Tibial nerve (tissue), 4 donors: ENCODE data around the gene OCLN. TPM values are rescaled to one million over a fixed set of nuclear protein-coding genes. Genes with fewer than 3 reads are reported as not detected.

Source experiments
- DNase-seq, 2 donors: peaks; one replicate each; pipeline ENCODE4 v3.0.0-alpha.2; 2019; ENCODE audit warnings: low spot score in 2 of 2
- H3K27ac ChIP-seq, 4 donors: fragments of 200-600 bp; sonication (generic) in 3 of 4; one replicate each; pipeline ENCODE4 v1.5.1; 2017 to 2019; ENCODE audit warnings: mild to moderate bottlenecking in 1 of 4
- H3K27me3 ChIP-seq, 2 donors: fragments of 200-600 bp; sonication (generic) in 1 of 2; one replicate each; pipeline versions ENCODE4 v1.5.1 to v1.6.0; 2017 to 2019
- H3K36me3 ChIP-seq, 3 donors: fragments of 200-600 bp; sonication (generic); one replicate each; pipeline ENCODE4 v1.5.1; 2018 to 2019
- H3K4me1 ChIP-seq, 4 donors: fragments of 200-600 bp; sonication (generic) in 3 of 4; one replicate each; pipeline ENCODE4 v1.5.1; 2017 to 2019
- H3K4me3 ChIP-seq, 4 donors: fragments of 200-600 bp; sonication (generic) in 3 of 4; one replicate each; pipeline ENCODE4 v1.5.1; 2017 to 2019; ENCODE audit warnings: mild to moderate bottlenecking in 1 of 4, moderate library complexity in 1 of 4
- H3K9me3 ChIP-seq, 4 donors: fragments of 200-600 bp; sonication (generic) in 3 of 4; one replicate each; pipeline ENCODE4 v1.5.1; 2017 to 2019
- CTCF ChIP-seq, 5 experiments: fragments of 200-600 bp in 3 of 5; fragments of 450-650 bp in 2 of 5; sonication (generic) in 3 of 5; IDR thresholded peaks; one replicate each; pipeline ENCODE4 v1.5.1; 2016 to 2019; ENCODE audit warnings: antibody characterized with exemption in 5 of 5, mild to moderate bottlenecking in 3 of 5, moderate library complexity in 2 of 5
- EP300 ChIP-seq, 2 donors: sonication (generic); formaldehyde crosslinking; IDR thresholded peaks; one replicate each; pipeline ENCODE4 v1.6.1; 2017; ENCODE audit warnings: antibody characterized with exemption in 2 of 2, mild to moderate bottlenecking in 1 of 2
- POLR2A ChIP-seq, 2 donors: fragments of 450-650 bp; IDR thresholded peaks; one replicate each; pipeline ENCODE4 v1.6.1; 2017; ENCODE audit warnings: antibody characterized with exemption in 2 of 2, mild to moderate bottlenecking in 2 of 2, moderate library complexity in 2 of 2
- WGBS, 2 donors: methylation state at CpG; one replicate each; pipeline ENCODE4 v1.1.5; 2018; 5-methylcytosine and 5-hydroxymethylcytosine counted together
- total RNA-seq, 4 donors: library from RNA; depleted of rRNA; stranded (reverse); fragments of >200 nt; gene quantifications; one replicate each; pipeline ENCODE4 v1.1.0, GENCODE V29; 2016

The OCLN gene
- total RNA-seq, 4 donors from 2014 or later, result 8.1 to 13.8 (median 9.2) TPM

DNA sequence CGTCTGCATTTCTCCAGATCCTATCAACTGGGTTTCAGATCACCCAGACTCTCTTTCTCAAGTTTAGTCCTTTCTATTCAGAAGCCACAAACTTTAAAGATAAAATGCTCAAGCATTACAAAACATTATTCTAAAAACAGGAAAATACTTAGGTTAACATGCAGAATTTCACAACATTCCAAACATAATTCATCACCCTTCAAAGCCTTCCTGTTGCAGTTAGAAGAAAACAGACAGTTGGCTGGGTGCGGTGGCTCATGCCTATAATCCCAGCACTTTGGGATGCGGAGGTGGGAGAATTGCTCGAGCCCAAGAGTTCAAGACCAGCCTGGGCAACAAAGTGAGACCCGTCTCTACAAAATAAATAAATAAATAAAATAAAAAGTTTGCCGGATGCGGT, 7.7 kb upstream of the OCLN start:
- no peaks in the 10 kb centered on the region for H3K9me3 ChIP-seq
- H3K36me3 ChIP-seq, result no peaks in the 10 kb centered on the region
- WGBS, 2 donors, result 71 to 76% methylated on average over 7 of the region's 7 CpGs
- H3K27me3 ChIP-seq, result no peaks in the 10 kb centered on the region
- TF ChIP-seq EP300 (IDR thresholded peaks at IDR 0.05) (no peak), POLR2A (IDR thresholded peaks at IDR 0.05) (no peak), CTCF (IDR thresholded peaks at IDR 0.05) (no peak)
- no peak overlapping the region for H3K27ac ChIP-seq
- H3K4me3 ChIP-seq, result no peak overlapping the region
- no peaks in the 10 kb centered on the region for H3K4me1 ChIP-seq
- no peak for DNase-seq

DNA sequence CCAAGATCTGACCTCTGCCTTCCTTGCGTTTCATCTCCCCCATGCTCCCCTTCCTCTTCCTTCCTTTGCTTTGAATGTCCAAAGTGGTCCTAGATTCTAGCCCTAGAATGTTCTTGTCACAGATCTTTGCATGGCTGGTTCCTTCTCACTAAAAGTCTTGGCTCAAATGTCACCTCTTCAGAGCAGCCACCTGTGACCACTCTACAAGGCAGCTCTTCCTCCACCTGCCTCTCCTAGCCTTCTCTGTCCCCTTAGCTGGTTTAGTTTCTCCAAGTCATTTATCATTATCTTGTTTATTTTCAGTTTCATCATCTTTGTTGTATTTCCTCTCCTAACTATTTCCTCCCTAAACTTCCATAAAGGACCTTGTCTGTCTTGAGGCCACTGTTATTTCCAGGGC, 7.1 kb upstream of the OCLN start:
- no peaks in the 10 kb centered on the region for H3K36me3 ChIP-seq
- no peak for DNase-seq
- no peak for TF ChIP-seq CTCF (IDR thresholded peaks at IDR 0.05)
- TF ChIP-seq EP300 (IDR thresholded peaks at IDR 0.05), result no peak
- no peak for TF ChIP-seq POLR2A (IDR thresholded peaks at IDR 0.05)
- no peaks in the 10 kb centered on the region for H3K4me1 ChIP-seq
- no peak overlapping the region for H3K27ac ChIP-seq
- H3K9me3 ChIP-seq, result no peaks in the 10 kb centered on the region
- no peaks in the 10 kb centered on the region for H3K27me3 ChIP-seq
- WGBS, 2 donors, result 71 to 86% methylated on average over 1 of the region's 1 CpG
- H3K4me3 ChIP-seq, result no peak overlapping the region

- no peak overlapping the region for H3K27ac ChIP-seq
- H3K4me3 ChIP-seq, result no peak overlapping the region
- H3K36me3 ChIP-seq, result no peaks in the 10 kb centered on the region
- peaks cover 0 to 24% of the 10 kb centered on the region in 2 donors for H3K27me3 ChIP-seq
- peaks cover 0 to 25% (median 10%) of the 10 kb centered on the region in 4 donors for H3K4me1 ChIP-seq
- H3K9me3 ChIP-seq, result no peaks in the 10 kb centered on the region
- no peak for DNase-seq
- TF ChIP-seq CTCF (IDR thresholded peaks at IDR 0.05) (no peak), POLR2A (IDR thresholded peaks at IDR 0.05) (no peak), EP300 (IDR thresholded peaks at IDR 0.05) (no peak)
- 53 to 69% methylated on average over 4 of the region's 4 CpGs for WGBS, 2 donors
Observed at GRCh38 chr5:69489246-69489645, 3.3 kb upstream of the OCLN start.

- Histone ChIP-seq H3K36me3 (no peaks in the 10 kb centered on the region), H3K9me3 (no peaks in the 10 kb centered on the region), H3K4me1 (peaks cover 0 to 29% (median 10%) of the 10 kb centered on the region in 4 donors), H3K4me3 (no peak overlapping the region), H3K27ac (no peak overlapping the region), H3K27me3 (peaks cover 0 to 40% of the 10 kb centered on the region in 2 donors)
- no peak for DNase-seq
- WGBS, 2 donors, result 57 to 62% methylated on average over 2 of the region's 2 CpGs
- TF ChIP-seq EP300 (IDR thresholded peaks at IDR 0.05), result no peak
- TF ChIP-seq CTCF (IDR thresholded peaks at IDR 0.05), result no peak
- TF ChIP-seq POLR2A (IDR thresholded peaks at IDR 0.05), result no peak
Observed at GRCh38 chr5:69491027-69491426, 1.6 kb upstream of the OCLN start.

- Histone ChIP-seq H3K36me3 (no peaks in the 10 kb centered on the region), H3K27me3 (peaks cover 0 to 43% of the 10 kb centered on the region in 2 donors), H3K4me1 (peaks cover 0 to 29% (median 10%) of the 10 kb centered on the region in 4 donors), H3K9me3 (no peaks in the 10 kb centered on the region), H3K27ac (peak overlapping the region in 1 of 4 donors; percentile 73), H3K4me3 (peak overlapping the region; percentile 40 to 64 (median 56))
- TF ChIP-seq POLR2A (IDR thresholded peaks at IDR 0.05) (no peak), EP300 (IDR thresholded peaks at IDR 0.05) (no peak), CTCF (IDR thresholded peaks at IDR 0.05) (no peak)
- 12% methylated on average over 13 to 15 of the region's 17 CpGs for WGBS, 2 donors
- no peak for DNase-seq
Observed at GRCh38 chr5:69491838-69492390, 676 bp upstream of the OCLN start.
